Coronary artery (tissue), 2 donors: ENCODE results near the gene PLP1.

Experiments used
- DNase-seq: peaks from one replicate; pipeline ENCODE4 v3.0.0-alpha.2; 2017; ENCODE audit warnings: low spot score
- H3K27ac ChIP-seq, 2 donors: fragments of 200-600 bp; sonication (generic); one replicate each; pipeline ENCODE4 v1.5.1; 2016 to 2019
- H3K4me3 ChIP-seq: fragments of 200-600 bp; sonication (generic); 2 replicates; pipeline ENCODE4 v1.5.1; 2016; ENCODE audit warnings: mild to moderate bottlenecking, moderate library complexity
- CTCF ChIP-seq: fragments of 200-600 bp; sonication (generic); IDR thresholded peaks from one replicate; pipeline ENCODE4 v1.5.1; 2019; ENCODE audit warnings: antibody characterized with exemption

Gene PLP1

DNA sequence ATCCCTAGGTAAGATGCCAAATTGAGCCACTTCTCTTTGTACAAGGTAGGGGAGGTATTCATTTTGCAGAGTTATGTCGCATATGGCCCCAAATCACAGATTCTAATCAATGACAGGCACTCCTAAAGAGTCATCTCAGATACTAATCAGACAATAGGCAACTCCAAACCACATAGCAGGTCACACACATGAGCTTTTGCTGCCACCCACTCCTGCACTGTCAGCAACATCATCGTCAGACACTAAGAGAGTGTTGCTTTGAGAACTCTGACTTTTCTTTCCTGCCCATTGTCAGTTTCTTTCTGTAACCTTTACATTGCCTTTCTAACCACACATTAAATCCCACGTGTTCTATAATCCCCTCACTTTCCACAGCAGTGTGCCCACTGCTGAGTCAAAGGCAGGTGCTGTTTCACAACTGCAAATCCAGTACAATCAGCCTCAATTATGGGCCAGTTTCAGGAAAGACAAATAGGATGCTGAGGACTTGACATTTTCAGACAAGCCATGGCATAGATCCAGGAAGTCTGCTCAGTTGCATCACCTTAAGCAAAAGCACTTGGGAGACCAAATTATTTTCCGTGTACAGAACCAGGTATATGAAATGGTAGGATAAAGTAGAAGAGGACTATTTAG, 42.4 kb upstream of the PLP1 start:
- TF ChIP-seq CTCF, result no peak
- no peak for DNase-seq
- Histone ChIP-seq H3K27ac (no peak overlapping the region), H3K4me3 (no peak overlapping the region)

DNA sequence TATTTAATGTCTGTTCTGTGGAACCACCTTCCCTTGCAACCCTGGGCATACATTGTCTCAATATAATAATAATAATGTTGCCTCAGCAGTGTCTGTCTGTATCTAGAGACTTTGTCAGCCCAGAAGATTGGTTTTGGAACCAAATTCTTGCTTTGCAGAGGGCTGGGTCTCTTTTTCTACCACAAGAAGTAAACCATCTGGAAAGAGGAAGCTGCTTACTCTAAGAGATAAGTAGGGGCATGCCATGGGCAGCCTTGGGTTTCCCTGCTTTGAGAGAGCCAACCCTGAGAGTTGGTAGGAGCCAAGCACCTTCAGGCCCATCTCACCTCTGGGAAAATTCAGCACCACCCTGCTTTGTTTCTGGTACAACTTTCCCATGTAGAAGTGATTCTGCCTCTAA, 38.9 kb upstream of the PLP1 start:
- DNase-seq, result no peak
- no peak for TF ChIP-seq CTCF
- Histone ChIP-seq H3K27ac (no peak overlapping the region), H3K4me3 (no peak overlapping the region)

DNA sequence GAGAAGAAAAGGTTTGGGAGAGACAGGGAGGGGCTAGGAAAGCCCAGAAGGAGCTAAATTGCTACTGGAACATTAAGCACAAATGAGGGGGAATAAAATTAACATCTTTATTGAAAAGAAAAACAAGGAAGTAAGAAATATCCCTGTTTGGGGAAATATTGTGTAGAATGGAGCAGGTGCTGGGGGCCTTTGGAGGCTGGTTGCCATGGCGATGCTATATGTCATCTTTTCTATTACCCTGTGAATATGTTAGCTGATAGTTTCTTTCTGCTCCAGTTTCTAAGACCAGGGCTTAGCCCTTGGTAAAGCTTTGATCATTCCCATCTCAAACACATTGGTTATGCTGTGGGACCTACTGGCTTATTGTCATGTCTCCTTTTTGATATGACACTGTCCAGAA, 37.2 kb upstream of the PLP1 start:
- H3K27ac ChIP-seq, result no peak overlapping the region
- no peak for DNase-seq
- TF ChIP-seq CTCF, result no peak
- H3K4me3 ChIP-seq, result no peak overlapping the region

DNA sequence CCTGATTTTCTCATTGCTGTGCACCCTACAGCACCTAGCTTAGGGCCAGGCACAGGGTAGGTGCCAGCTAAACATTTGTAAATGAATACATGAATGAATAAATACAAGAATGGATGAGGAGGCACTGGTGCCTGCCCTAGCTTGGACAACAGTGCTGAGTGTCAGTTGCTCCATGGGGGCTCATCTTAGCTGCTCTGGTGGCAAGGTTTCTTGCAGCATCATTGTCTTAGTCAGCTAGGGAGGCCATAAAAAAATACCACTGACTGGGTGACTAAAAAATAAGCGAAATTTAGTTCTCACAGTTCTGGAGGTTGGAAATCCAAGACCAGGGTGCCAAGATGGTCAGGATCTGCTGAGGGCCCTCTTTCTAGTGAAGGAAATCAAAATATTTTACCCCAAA, 34.8 kb upstream of the PLP1 start:
- no peak for DNase-seq
- no peak for TF ChIP-seq CTCF
- Histone ChIP-seq H3K4me3 (no peak overlapping the region), H3K27ac (no peak overlapping the region)

DNA sequence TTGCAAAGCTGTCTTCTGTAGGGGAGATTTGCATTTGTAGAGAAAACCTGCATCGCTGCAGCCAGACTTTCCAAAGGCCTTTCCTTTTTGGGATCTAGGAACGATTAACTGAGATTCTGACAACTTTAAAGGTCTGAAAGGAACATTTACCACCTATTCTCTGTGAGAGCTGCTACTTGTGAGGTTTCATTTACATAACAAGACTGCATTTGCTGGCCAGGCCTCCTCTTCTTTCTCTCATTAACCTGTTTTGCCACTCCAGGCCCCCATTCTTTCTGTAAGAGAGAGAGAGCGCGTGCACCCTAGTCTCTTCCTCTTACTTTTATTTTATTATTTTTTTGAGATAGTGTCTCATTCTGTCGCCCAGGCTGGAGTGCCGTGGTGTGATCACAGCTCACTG, 34.3 kb upstream of the PLP1 start:
- no peak overlapping the region for H3K27ac ChIP-seq
- TF ChIP-seq CTCF, result no peak
- H3K4me3 ChIP-seq, result no peak overlapping the region
- DNase-seq, result no peak

GRCh38 chrX:103747163-103747562, 29.5 kb upstream of the PLP1 start:
- Histone ChIP-seq H3K4me3 (no peak overlapping the region), H3K27ac (no peak overlapping the region)
- DNase-seq, result no peak
- TF ChIP-seq CTCF, result no peak

GRCh38 chrX:103754401-103754800, 22.2 kb upstream of the PLP1 start:
- TF ChIP-seq CTCF, result no peak
- H3K4me3 ChIP-seq, result no peak overlapping the region
- no peak overlapping the region for H3K27ac ChIP-seq
- no peak for DNase-seq
